Parathyroid adenoma (tissue), 2 donors: Measurements from ENCODE around the gene MYL5.

Experiments
- H2AFZ ChIP-seq: fragments of 300-600 bp; sonication (generic); one replicate; pipeline ENCODE4 v1.7.0; 2017; ENCODE audit warnings: antibody characterized with exemption, mild to moderate bottlenecking
- H3K27ac ChIP-seq: fragments of 300-600 bp; sonication (generic); one replicate; pipeline ENCODE4 v1.7.0; 2017
- H3K27me3 ChIP-seq: fragments of 300-600 bp; sonication (generic); one replicate; pipeline ENCODE4 v1.7.0; 2017; ENCODE audit warnings: low read length; ENCODE audit not compliant: control insufficient read depth, insufficient read depth
- H3K36me3 ChIP-seq: fragments of 300-600 bp; sonication (generic); one replicate; pipeline ENCODE4 v1.7.0; 2017; ENCODE audit warnings: low read length; ENCODE audit not compliant: control insufficient read depth, insufficient read depth
- H3K4me1 ChIP-seq: fragments of 300-600 bp; sonication (generic); one replicate; pipeline ENCODE4 v1.7.0; 2017; ENCODE audit warnings: control low read depth
- H3K4me2 ChIP-seq: fragments of 300-600 bp; sonication (generic); one replicate; pipeline ENCODE4 v1.7.0; 2017; ENCODE audit warnings: low read length
- H3K4me3 ChIP-seq: fragments of 300-600 bp; sonication (generic); one replicate; pipeline ENCODE4 v1.7.0; 2017; ENCODE audit warnings: low read depth, low read length
- H3K79me2 ChIP-seq: fragments of 300-600 bp; sonication (generic); one replicate; pipeline ENCODE4 v1.7.0; 2017; ENCODE audit warnings: control low read depth
- H3K9ac ChIP-seq: fragments of 300-600 bp; sonication (generic); one replicate; pipeline ENCODE4 v1.7.0; 2017; ENCODE audit warnings: mild to moderate bottlenecking
- H3K9me3 ChIP-seq: fragments of 300-600 bp; sonication (generic); one replicate; pipeline ENCODE4 v1.7.0; 2017; ENCODE audit warnings: low read length; ENCODE audit not compliant: control insufficient read depth
- CTCF ChIP-seq: fragments of 300-600 bp; sonication (generic); IDR thresholded peaks from one replicate; pipeline ENCODE4 v1.7.0; 2017; ENCODE audit warnings: antibody characterized with exemption, mild to moderate bottlenecking
- donor health status: primary hyperparathyroidism.

Gene MYL5

GRCh38 chr4:654871-655463 is 19.4 kb upstream of the MYL5 start:
- Histone ChIP-seq H3K27ac (no peak overlapping the region), H3K36me3 (no peaks in the 10 kb centered on the region), H3K4me2 (no peak overlapping the region), H3K27me3 (no peaks in the 10 kb centered on the region), H3K4me3 (no peak overlapping the region), H3K9ac (no peak overlapping the region), H3K9me3 (no peaks in the 10 kb centered on the region), H3K79me2 (no peaks in the 10 kb centered on the region), H3K4me1 (no peaks in the 10 kb centered on the region), H2AFZ (no peak overlapping the region)
- TF ChIP-seq CTCF, result no peak

GRCh38 chr4:655464-656151 is 18.7 kb upstream of the MYL5 start:
- Histone ChIP-seq H3K27me3 (no peaks in the 10 kb centered on the region), H3K79me2 (no peaks in the 10 kb centered on the region), H3K9ac (no peak overlapping the region), H3K27ac (no peak overlapping the region), H2AFZ (no peak overlapping the region), H3K4me2 (no peak overlapping the region), H3K9me3 (no peaks in the 10 kb centered on the region), H3K4me1 (no peaks in the 10 kb centered on the region), H3K4me3 (no peak overlapping the region), H3K36me3 (no peaks in the 10 kb centered on the region)
- TF ChIP-seq CTCF, result no peak

GRCh38 chr4:656436-657337 is 17.7 kb upstream of the MYL5 start:
- H2AFZ ChIP-seq, result no peak overlapping the region

GRCh38 chr4:657338-657833 is 17.0 kb upstream of the MYL5 start:
- Histone ChIP-seq H3K27ac (no peak overlapping the region), H3K9me3 (no peaks in the 10 kb centered on the region), H3K9ac (no peak overlapping the region), H3K4me1 (no peaks in the 10 kb centered on the region), H3K79me2 (no peaks in the 10 kb centered on the region), H3K27me3 (no peaks in the 10 kb centered on the region), H3K4me2 (no peak overlapping the region), H3K4me3 (no peak overlapping the region), H3K36me3 (no peaks in the 10 kb centered on the region), H2AFZ (no peak overlapping the region)
- TF ChIP-seq CTCF, result no peak

More at GRCh38 chr4:656436-657337, 17.7 kb upstream of the MYL5 start:
- H3K4me3 ChIP-seq, result no peak overlapping the region
- no peaks in the 10 kb centered on the region for H3K4me1 ChIP-seq
- H3K27ac ChIP-seq, result no peak overlapping the region
- no peak overlapping the region for H3K9ac ChIP-seq
- no peaks in the 10 kb centered on the region for H3K79me2 ChIP-seq
- no peaks in the 10 kb centered on the region for H3K36me3 ChIP-seq
- no peaks in the 10 kb centered on the region for H3K27me3 ChIP-seq
- H3K9me3 ChIP-seq, result no peaks in the 10 kb centered on the region
- TF ChIP-seq CTCF, result no peak
- H3K4me2 ChIP-seq, result no peak overlapping the region
